Esophagus squamous epithelium (tissue), 4 donors: ENCODE measurements around the gene SLC22A31.

ENCODE experiments used
- CTCF ChIP-seq, 6 experiments: fragments of 450-650 bp in 4 of 6; fragments of 200-600 bp in 2 of 6; sonication (generic) in 2 of 6; IDR thresholded peaks; one replicate each; pipeline ENCODE4 v1.5.1; 2016 to 2019; ENCODE audit warnings: antibody characterized with exemption in 6 of 6, mild to moderate bottlenecking in 4 of 6, moderate library complexity in 4 of 6
- POLR2A ChIP-seq, 4 donors: fragments of 450-650 bp; IDR thresholded peaks; one replicate each; pipeline ENCODE4 v1.6.1; 2017; ENCODE audit warnings: antibody characterized with exemption in 4 of 4, mild to moderate bottlenecking in 4 of 4, moderate library complexity in 3 of 4

DNA sequence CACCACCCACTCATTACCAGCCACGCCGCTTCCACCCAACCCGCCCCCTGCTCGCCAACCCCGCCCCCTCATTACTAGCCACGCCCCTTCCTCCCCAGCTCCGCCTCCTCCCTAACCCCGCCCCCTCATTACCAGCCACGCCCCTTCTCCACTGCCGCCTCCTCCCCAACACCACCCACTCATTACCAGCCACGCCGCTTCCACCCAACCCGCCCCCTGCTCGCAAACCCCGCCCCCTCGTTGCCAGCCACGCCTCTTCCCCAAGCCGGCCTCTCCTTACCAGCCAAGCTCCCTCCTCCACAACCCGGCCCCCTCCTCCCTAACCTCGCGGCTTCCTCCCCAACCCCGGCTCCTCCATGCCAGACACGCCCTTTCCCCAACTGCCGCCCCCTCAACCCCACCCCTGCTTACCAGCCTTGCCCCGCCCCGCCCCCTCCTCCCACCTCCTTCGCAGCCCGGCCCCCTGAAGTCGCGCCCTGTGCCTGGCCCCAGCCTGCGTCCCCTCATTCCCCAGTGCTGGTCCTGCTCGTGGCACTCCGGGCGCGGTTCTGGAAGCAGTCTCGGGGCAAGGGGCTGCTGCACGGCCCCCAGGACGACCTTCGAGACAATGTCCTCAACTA, 7.3 kb downstream of the SLC22A31 start:
- no peak for TF ChIP-seq CTCF (IDR thresholded peaks at IDR 0.05)
- TF ChIP-seq POLR2A (IDR thresholded peaks at IDR 0.05) = no peak
